GM10248 (cell line): ENCODE results near the gene ZMYM4.
A peak's percentile ranks its signal among the peaks of the same experiment; 100 is the strongest.
"Not testable (repeated sequence)": the region's sequence is repeated elsewhere in the genome, so short reads cannot be mapped to it uniquely, and the experiment has no call there.

Experiments
- CTCF ChIA-PET: fragments of 300-600 bp; sonication (Branson Sonifier 250); formaldehyde crosslinking; extraction: SDS; loops from one replicate; lab custom pipeline; 2021; ENCODE audit warnings: antibody characterized with exemption; lab: Yijun Ruan, JAX
- POLR2A ChIA-PET: fragments of 350-650 bp; sonication (Branson Sonifier 250); formaldehyde crosslinking; extraction: SDS; loops from one replicate; lab custom pipeline; 2020; ENCODE audit warnings: antibody characterized with exemption; lab: Yijun Ruan, JAX
- DNase-seq: peaks from one replicate; pipeline ENCODE4 v3.0.0; 2012; ENCODE audit errors: extremely low spot score
- TF ChIP-seq, protein P1 (sequence below): IDR thresholded peaks from 2 replicates; pipeline ENCODE4 v1.5.1; 2012; ENCODE audit warnings: mild to moderate bottlenecking, low read depth; ENCODE audit errors: extremely low read depth, missing control alignments, control extremely low read depth

The ZMYM4 gene

DNA sequence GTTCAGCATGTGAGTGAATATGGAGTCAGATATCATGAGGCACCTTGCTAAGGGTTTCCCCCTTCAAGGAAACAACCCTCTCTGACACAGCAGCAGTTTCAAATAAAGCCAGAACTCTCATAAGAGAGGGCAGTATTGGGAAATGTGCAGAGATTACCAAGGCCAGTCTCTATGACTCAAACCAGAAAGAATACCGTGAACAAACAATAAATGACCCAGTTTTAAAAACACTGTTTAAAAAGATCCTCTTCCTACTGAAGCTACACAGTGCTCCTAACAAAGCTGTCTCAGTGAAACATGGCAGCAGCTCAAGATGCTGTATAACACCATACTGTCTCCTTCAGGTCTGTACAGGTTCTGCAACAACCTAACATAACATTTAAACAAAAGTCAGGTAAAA is 186.1 kb downstream of the ZMYM4 start:
- no peak for DNase-seq
- CTCF ChIA-PET, result interaction anchor here (0.7 to 13.9 kb wide), 14 partner anchors 9 to 273 kb away, joined by 3 to 184 read pairs (median 4); no protein-coding TSS in a partner anchor
- TF ChIP-seq, protein P1, sequence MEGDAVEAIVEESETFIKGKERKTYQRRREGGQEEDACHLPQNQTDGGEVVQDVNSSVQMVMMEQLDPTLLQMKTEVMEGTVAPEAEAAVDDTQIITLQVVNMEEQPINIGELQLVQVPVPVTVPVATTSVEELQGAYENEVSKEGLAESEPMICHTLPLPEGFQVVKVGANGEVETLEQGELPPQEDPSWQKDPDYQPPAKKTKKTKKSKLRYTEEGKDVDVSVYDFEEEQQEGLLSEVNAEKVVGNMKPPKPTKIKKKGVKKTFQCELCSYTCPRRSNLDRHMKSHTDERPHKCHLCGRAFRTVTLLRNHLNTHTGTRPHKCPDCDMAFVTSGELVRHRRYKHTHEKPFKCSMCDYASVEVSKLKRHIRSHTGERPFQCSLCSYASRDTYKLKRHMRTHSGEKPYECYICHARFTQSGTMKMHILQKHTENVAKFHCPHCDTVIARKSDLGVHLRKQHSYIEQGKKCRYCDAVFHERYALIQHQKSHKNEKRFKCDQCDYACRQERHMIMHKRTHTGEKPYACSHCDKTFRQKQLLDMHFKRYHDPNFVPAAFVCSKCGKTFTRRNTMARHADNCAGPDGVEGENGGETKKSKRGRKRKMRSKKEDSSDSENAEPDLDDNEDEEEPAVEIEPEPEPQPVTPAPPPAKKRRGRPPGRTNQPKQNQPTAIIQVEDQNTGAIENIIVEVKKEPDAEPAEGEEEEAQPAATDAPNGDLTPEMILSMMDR, result no peak
- POLR2A ChIA-PET, result interaction anchor here (0.8 kb wide), 1 partner anchor 262 kb away, joined by 3 read pairs; the partner anchor contains the start of gene SFPQ

DNA sequence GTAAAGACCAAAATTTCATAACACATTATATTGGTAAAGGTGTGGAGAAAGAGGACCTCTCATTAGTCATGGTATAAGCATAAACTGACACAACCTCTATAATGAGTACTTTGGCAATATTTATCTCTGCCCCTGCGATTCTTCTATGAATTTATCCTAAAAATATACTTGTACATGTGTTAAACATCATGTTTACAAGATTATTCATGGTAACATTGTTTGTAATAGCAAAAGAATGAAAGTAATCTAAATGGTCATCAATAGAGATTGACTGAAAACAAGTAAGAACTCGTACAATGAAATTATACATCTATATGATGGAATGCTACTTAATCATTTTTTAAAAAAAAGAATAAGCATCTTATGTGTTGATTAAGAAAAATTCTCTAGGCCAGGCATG is 192.3 kb downstream of the ZMYM4 start:
- no peak for DNase-seq
- TF ChIP-seq, protein P1, result no peak
- POLR2A ChIA-PET, result no interaction called here
- CTCF ChIA-PET, result interaction anchor here (3.2 kb wide), 1 partner anchor 10 kb away, joined by 25 read pairs; no protein-coding TSS in a partner anchor

DNA sequence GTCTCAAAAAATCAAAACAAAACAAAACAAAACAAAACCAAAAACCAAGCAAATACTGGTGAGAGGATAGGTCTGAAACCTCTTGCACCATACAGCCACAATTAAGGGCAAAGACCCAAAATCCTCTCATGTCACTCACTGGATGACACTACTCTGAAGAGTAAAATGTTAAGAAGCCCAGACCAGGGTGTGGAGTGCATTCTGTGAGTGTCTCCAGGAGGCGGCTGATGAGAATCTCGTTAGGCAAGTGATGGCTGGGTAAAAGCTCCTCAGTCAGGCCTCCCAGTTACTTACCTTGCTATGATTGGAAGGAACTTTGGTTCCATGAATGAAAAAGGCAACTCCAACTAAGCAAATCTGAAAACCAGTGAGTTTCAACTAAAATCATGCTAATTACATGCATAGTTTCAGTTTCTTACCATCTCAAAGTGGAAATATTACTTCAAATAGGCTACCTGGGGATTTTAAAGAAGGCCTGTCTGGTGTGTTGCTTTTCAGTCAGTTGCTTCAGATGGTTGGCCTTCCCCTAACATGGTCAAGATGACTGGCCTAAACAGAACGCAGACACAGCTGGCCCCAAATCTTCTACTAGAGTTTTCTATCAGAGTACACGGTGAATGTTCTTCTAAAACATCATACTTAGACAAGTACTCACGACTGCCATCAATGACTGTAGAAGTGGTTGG is 193.6 kb downstream of the ZMYM4 start:
- DNase-seq, result peak; percentile 32
- ChIA-PET CTCF (interaction anchor here (1.1 to 2.4 kb wide), 3 partner anchors 10 to 83 kb away, joined by 3 to 10 read pairs (median 3); no protein-coding TSS in a partner anchor), POLR2A (no interaction called here)
- TF ChIP-seq, protein P1, result no peak

DNA sequence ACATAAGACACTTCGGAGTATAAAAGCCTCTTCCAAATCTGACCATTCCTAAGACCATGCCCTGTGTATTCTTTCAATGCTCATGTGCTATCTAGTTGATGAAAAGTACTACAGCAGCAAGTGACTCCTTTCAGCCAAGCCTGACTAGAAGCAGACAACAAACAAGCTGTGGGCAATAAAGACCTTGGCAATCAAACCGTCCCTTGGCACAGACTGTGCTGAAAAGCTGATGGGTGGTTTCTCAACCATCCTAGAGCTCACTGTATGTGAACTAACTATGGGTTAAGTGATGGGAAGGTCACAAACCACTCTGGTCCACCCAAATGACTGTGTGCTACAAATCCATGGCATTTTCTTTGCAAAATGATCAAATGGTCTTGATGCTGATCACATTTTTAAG is 194.7 kb downstream of the ZMYM4 start:
- ChIA-PET CTCF (interaction anchor here (1.1 to 2.4 kb wide), 3 partner anchors 12 to 82 kb away, joined by 3 to 10 read pairs (median 3); no protein-coding TSS in a partner anchor), POLR2A (no interaction called here)
- no peak for DNase-seq
- TF ChIP-seq, protein P1, result no peak

DNA sequence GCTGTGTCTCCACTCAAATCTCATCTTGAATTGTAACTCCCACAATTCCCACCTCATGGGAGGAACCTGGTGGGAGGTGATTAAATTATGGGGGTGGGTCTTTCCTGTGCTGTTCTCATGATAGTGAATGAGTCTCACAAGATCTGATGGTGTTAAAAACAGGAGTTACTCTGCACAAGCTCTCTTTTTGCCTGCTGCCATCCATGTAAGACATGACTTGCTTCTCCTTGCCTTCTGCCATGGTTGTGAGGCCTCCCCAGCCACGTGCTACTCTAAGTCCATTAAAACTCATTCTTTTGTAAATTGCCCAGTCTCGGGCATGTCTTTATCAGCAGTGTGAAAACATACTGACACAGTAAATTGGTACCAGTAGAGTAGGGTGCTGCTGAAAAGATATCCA is 195.2 kb downstream of the ZMYM4 start:
- CTCF ChIA-PET, result interaction anchor here (1.3 to 2.4 kb wide), 2 partner anchors 12 to 81 kb away, joined by 3 to 10 read pairs; no protein-coding TSS in a partner anchor
- DNase-seq, POLR2A ChIA-PET: not testable (repeated sequence)

DNA sequence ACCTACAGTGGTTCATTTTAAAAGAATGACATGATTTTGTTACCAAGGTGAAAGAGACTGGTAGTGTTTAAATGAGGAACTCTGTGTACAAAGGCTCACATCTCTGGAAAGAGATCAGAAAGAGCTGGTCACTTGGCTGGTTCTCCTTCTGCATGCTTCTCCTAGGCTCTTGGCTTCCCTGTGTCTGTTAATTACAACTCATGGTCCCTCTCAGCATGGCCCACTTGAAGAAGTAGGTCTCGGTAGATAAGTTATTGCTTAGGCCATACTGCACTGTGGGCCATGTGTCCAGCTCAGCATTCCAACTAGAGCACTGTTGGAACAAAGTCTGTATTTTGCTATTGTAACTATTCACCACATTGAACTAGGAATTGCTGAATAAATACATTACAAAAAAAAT is 197.6 kb downstream of the ZMYM4 start:
- POLR2A ChIA-PET, result no interaction called here
- CTCF ChIA-PET, result interaction anchor here (1.1 to 2.2 kb wide), 5 partner anchors 10 to 90 kb away, joined by 3 to 18 read pairs (median 3); no protein-coding TSS in a partner anchor

More for the DNA sequence above, 197.6 kb downstream of the ZMYM4 start:
- no peak for DNase-seq
- TF ChIP-seq, protein P1, result no peak
